NCI-H2196 (cell line): ENCODE results near the gene ZNF687.

Source experiments
- DNase-seq: peaks from one replicate; lab custom pipeline; 2025; ENCODE audit not compliant: unreplicated experiment; lab: John Stamatoyannopoulos, UW

Gene ZNF687

DNA sequence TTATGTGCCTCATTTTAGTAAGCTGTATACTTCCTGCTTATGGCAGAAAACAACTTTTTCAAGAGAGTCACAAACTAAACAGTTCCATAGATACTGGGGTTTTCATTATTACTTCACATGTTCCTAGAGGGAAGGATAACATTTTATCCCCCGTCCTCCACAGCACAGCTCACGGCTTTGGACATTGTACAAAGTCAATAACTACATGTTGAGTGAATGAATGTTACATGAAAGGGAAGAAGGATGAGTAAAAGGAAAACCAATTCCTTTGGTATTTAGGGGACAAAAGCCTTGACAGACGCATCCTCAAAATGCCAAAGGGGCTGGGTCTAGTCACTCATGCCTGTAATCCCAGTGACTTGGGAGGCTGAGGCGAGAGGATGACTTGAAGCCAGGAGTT, 30.3 kb downstream of the ZNF687 start:
- DNase-seq = no peak

DNA sequence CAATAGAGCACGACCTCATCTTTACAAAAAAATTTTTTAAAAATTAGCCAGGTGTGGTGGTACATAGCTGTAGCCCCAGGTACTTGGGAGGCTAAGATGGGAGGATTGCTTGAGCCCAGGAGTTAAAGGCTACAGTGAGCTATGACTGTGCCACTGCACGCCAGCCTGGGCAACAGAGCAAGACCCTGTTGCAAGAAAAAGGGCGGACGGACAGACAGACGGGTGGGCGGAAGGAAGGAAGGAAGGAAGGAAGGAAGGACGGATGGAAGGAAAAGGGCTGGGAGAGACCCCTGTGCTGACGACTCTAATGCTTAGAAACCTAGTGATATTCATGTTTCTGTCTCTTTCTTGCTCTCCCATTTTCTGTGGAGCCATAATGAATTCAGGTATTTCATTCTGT, 30.7 kb downstream of the ZNF687 start:
- no peak for DNase-seq

DNA sequence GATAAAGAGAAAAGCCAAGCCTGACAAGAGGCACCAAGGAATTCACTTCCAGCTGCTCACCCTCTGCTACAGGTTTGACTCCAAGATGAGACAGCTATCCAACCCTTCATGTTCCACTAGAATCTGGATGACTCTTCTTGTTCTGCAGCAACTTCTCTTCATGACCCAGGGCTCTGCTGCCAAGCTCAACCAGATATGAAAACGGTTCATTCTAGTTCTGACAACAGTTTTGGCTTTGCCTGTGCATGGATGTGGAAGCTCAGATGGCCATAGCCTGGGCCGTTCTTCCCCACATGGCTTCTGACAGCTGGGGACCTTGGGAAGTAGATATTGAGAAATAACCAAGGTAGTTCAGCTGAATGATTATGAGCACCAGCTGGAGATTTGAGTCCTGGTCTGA, 31.4 kb downstream of the ZNF687 start:
- DNase-seq = no peak

DNA sequence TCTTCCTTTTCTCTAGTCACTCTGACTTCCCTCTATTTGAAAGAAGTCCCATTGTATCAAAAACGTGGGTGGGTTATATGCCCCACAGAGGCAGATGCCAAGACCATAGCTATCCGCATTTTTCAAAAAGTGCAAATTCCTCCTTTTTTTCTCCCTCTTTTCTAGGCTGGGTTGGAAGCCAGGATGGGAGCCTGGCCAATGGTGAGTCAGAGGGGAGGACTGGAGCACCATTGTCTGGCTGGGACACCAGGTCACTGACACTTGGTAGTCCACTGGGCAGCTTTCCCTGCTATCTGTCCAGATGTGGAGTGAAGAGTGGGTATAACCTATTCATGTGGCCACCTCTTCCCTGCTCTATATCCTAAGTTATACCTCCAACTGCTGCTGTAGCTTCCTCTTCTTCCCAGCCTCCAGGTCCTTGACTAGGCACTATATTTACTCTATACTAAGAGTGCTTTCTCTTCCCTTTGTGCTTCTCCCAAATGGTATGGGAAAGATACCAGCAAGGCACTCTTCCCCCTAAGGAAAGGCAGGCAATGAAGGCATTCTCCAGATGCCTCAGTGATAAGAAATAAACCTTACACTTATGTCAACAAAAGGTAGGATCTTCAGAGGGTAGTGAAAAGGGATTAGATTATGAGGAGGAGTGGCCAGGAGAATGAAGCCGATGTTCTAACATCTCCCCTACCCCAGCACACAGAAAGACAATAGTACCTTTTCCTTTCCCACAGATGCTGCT, 32.2 kb downstream of the ZNF687 start:
- no peak for DNase-seq

DNA sequence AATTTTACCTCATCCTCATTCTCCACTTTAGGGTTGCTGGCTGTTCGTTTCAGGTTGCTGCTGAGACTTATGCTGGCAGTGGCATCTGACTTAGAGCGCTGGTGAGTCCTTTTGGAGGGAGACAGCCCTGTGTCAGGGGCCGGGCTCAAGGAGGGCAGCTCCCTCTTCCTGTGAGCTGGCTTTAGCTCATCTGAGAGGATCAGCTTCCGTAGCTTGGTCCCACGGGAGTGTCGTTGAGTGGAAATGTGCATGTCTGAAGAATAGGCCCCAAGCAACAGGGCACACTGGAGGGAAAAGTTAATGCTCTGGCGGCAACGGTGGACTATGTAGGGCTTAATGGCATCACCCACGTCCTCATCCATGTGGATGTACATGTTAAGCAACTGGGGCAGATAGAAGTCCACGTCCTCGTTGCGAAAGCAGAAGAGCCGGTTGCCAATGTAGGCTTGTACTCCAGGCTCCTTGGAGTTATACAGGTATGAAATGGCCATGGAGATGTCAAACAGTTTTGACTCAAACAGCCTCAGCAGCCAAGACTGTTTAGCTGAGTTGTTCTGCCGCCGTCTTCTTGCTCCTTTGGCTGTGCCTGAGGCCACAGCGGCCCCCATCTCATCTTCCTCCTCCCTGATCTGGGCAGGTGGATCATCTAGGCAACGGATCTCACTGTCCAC, 33.6 kb downstream of the ZNF687 start:
- DNase-seq = no peak

DNA sequence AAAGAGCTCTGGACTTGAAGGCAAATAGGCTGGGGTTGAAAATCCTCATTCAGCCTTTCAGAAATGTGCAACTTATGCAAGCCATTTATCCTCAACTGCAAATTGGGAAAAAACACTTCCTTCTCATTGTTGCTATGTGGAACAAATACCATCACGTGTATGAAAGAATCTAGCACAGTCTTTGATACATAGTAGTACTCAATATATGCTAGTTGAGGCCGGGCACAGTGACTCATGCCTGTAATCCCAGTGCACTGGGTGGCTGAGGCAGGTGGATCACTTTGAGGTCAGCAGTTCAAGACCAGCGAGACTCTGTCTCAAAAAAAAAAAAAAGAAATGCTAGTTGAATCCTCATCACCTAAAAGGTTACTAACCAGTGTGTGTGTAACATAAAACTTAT, 36.9 kb downstream of the ZNF687 start:
- no peak for DNase-seq

DNA sequence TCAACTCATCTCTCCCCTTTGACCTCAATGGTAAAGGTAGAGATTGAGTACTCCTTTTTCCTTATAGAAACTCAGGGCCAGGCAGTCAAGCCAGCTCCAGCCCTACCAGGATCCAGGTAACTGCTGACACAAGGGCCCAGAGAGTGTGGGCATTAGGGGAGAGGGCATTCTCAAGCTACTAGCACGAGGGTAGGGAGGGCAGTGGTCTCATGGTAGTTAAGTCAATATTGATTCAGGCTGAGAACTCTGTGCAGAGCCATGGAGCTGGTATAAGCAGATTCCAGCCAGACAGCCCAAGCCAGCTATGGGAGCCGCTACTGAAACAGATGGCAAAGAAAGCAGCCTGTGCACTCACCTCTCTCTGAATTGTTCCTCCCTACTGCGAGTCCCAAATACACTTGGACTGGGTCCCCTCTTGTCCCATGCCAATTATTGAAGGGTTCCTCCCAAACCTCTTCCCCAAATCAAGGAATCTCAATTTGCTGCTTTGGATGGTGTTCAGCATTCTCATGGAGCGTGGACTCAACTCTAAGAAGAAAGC, 42.4 kb downstream of the ZNF687 start:
- DNase-seq = no peak

DNA sequence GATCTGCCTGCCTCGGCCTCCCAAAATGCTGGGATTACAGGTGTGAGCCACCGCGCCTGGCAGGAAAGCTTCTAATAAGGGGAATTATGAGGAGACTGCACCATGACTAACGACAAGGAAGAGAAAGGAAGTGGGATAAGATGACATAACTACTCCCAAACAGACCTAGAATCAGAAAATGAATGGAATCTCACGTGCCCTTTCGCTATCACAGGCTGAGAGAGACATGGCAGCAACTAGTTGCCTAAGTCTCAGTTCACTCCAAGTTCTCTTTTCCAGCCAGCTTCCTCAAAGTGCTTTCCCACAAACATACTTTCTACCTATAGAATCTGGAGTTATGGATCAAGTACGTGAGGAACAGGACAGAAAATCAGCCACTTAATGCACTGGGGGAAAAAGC, 43.1 kb downstream of the ZNF687 start:
- DNase-seq = no peak

DNA sequence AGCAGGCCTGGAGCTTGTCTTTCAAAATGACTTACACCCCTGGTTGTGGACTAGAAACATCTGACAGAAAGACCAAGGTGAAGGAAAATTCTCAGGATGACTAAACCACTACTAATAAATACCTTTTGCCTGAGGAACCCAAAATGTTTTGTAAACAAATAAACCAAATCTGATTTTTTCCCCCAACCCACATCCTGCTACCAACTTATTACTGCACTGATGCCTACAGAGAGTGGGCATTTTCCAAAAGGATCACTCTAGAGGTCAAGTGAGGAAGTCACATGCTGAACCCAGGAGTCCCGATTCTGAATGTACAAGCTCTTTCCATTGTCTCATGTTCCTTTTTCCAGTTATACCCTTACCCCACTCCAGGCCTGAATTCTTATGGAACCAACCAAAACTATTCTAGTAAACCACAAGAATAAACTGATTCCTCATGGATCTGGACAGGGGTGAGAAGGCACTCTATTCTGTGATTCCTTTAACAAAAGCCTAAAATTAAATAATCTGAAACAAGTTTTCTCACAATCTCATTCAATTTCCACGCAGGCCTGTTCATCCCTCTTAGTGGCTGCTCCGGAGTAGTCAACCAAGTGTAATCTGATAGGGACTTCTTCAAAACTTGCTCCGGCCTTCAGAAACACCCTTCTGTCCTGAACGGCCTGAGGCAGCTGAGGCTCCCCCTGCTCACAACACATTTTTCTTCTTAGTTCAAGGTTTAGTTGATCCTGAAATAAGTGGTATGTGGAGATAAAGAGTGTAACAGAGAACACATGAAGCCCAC, 43.7 kb downstream of the ZNF687 start:
- no peak for DNase-seq

DNA sequence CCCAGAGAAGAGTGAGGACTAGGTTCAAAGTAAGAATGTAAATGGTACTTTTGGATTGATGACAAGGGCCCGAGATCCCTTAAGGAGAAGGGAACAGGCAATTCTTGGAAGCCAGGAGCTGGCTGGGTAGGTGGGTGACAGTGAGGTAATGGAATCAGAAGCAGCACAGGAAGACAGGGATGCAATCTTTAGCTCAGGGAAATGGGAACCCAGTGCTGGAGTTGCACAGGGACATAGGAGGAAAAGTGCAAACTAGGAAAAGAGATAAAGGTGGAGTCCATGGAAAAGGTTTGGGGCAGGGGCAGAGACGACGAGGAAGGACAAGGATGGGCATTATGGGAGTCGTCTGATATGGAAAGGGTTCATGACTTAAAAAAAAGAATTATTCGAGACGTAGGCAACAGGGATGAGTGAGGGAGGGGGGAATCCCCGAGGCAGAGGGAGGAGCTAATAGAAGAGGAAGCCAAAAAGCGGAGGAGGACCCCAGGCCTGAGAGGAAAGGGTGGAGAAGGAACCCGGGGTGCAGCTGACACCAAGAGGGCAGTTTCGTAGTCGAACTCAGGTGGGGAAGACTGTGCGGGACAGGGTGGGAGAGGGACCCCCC, 44.6 kb downstream of the ZNF687 start:
- no peak for DNase-seq

DNA sequence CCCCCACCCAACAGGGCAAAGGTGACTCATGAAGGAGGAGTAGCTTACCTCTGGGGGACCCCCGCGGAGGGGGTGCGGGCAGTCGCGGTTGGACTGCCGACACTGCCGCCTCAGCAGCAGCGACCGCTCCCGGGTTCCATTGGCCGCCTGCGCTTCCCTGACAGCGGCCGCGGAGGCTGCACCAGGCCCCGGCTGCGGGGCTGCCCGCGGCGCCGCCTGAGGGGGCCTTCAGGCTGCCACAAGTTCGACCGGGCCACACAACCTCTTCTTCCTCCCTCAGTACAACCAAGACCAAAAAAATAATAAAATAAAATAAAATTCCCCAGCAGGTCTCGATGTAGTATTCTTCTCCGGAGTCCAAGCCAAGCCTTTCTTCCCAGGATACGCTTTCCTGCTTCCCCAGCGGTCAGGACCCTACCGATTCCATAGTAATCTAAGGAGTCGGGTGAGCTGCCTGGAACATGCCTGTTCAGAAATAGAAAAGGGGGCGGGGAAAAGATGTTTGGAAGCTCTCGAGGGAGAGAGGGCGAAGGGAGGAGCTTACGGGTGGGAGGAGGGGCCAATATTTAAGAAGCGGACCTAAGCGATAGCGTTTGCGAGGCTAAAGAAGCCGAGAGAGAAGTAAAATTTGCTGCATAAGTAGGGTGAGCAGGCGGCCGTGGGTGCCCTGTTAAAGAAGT, 45.3 kb downstream of the ZNF687 start, which contains the start of gene PI4KB:
Gene PI4KB (minus strand): TSS at position 194 of the 680 bp plus-strand sequence. CDS start 10,935 bp downstream, outside the sequence.
- DNase-seq = peak; percentile 97

DNA sequence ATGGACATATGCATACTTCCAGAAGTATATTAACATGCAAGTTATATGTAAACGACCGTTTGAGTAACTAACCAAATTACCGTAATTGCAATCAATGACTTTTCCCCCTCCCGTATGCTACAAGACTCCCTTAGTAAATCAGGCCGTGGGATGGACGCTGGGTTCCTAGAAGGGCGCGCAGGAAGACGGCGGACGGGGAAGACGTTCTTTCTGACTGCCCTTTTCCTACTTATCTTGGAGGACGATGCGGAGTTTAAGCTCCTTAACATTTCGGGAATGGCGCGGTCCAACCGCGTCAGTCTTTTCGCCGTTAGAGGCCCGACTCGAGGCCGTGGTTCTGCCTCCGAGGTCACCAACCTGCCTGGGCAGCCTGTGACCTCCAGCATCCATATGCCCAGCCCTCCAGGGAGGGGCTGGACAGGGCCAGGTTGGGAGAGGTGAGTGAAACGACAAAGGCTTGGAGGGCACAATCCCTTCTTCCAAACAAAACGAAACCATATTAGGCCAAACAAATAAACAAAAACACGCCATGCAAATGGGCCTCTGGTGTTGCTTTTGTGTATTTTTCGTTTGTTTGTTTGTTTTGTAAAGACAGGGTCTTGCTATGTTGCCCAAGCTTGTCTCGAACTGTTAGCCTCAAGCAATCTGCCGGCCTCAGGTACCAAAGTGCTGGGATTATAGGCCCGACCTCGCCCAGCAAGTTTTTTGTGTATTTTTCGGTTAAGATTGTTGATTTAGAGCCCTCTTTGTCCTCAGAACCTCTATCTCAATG, 46.0 kb downstream of the ZNF687 start:
- DNase-seq = peak; percentile 65

DNA sequence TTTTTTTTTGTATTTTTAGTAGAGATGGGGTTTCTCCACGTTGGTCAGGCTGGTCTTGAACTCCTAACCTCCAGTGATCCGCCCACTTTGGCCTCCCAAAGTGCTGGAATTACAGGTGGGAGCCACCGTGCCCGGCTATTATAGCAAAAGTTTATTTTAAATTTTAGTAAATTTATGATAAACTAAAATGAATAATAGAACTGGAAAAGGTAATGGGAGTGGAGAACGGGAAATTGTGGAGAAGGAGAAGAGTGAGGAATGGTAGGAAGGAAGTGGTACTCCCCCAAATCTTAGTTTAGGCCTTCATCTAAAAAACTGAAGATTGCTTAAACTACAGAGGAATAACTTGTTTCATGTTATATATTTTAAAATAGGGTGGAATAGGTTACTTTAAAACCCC, 52.7 kb downstream of the ZNF687 start:
- DNase-seq = no peak

DNA sequence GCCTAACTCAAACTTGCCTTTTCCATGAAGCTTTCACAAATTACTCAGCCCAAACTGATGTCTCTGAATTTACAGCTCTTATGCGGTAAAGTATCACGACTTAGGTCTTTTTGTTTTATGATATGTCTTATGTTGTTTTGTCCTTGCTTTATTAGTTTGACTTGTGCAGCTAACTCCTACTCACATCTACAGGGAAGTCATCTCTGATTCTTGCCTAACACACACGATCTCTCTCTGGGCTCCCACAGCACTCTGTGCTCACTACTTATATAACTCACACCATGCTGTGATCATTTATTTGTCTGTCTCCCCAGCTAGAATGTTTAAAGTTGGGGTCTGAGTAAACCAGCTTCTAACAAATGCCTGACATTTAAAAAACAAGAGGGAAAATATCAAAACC, 54.5 kb downstream of the ZNF687 start:
- no peak for DNase-seq

DNA sequence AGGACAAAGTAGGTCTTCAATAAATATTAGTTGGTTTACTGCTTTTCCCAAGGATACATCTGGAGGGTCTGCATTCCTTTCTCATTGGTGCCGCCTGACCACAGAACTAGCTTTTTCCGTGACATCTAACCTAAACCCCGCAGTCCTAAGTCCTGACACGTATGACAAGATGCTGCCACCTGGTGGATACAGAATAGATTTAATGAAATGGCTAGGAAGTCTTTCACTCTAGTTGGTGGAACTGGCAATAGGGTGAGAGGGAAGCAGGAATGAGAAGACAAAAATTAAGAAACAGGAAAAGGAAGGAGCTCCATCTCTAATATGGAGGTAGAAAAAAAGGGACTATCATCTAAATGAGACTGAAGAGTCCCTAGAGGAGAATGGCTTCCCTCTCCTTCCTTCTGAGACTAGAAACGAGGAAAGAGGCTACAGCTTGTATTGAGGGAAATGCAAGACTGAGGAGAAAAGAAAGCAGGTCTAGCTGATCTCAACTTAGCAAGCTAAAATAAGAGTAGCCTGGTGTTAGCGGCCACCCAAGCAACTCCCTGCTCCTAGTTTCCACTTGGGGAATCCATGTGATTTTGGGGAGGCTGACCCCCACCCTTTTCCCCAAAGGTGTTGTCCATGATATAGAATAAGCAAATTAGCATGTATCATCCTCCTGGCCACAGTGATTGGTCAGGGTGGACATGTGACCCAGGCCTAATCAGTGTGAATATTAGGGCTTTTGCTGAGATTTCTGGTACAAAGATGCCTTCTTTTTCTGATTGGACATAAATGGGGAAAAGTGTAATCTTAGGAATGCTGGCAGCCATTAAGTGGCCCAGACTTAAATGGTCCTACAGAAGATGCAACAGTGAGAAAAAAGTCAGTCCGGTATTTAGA, 59.0 kb downstream of the ZNF687 start:
- peak; percentile 83 for DNase-seq
